ENCODE results near the gene KHDRBS2.

DNA sequence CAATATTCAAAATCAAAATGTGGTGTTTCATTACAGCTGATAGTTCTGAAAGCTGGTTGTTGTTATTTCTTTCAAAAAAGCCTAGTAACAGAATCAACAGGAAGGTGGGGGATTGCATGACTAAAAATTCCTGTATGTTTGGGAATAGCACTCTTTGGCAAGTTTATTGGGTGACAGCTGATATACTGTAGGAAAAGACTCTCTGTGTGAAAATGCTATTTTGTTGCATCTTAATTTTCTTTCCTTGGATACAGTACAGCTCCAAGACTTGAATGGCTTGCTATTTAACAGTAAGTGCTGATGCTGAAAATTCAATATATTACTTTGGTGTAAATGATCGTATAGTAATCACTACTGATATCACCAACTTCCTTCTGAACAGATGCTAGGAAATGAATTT lies 336.1 kb downstream of the KHDRBS2 start:
- TF ChIP-seq, protein P1, sequence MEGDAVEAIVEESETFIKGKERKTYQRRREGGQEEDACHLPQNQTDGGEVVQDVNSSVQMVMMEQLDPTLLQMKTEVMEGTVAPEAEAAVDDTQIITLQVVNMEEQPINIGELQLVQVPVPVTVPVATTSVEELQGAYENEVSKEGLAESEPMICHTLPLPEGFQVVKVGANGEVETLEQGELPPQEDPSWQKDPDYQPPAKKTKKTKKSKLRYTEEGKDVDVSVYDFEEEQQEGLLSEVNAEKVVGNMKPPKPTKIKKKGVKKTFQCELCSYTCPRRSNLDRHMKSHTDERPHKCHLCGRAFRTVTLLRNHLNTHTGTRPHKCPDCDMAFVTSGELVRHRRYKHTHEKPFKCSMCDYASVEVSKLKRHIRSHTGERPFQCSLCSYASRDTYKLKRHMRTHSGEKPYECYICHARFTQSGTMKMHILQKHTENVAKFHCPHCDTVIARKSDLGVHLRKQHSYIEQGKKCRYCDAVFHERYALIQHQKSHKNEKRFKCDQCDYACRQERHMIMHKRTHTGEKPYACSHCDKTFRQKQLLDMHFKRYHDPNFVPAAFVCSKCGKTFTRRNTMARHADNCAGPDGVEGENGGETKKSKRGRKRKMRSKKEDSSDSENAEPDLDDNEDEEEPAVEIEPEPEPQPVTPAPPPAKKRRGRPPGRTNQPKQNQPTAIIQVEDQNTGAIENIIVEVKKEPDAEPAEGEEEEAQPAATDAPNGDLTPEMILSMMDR (IDR thresholded peaks at IDR 0.05; ENCODE audit: low read depth, low read length): no peak
- TF ChIP-seq, protein P2, sequence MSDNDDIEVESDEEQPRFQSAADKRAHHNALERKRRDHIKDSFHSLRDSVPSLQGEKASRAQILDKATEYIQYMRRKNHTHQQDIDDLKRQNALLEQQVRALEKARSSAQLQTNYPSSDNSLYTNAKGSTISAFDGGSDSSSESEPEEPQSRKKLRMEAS (IDR thresholded peaks at IDR 0.05; ENCODE audit: low read depth, low read length): no peak
- TF ChIP-seq POLR2A (IDR thresholded peaks at IDR 0.05; ENCODE audit: extremely low read depth, insufficient read length): no peak
- TF ChIP-seq MYC (IDR thresholded peaks at IDR 0.05; ENCODE audit: low read depth, low read length): no peak
